Duodenal mucosa (tissue), 2 donors: ENCODE results near the gene KCTD8.
"Not testable (repeated sequence)": the region's sequence is repeated elsewhere in the genome, so short reads cannot be mapped to it uniquely, and the experiment has no call there.

Experiments used
- H3K27ac ChIP-seq: one replicate; pipeline ENCODE4 v1.7.0; 2013; ENCODE audit warnings: low read depth, low read length
- H3K27me3 ChIP-seq, 2 donors: one replicate each; pipeline ENCODE4 v1.7.0; 2013; ENCODE audit warnings: low read length in 2 of 2, control low read depth in 1 of 2; ENCODE audit not compliant: insufficient read depth in 2 of 2, control insufficient read depth in 1 of 2
- H3K36me3 ChIP-seq, 2 donors: one replicate each; pipeline ENCODE4 v1.7.0; 2013; ENCODE audit warnings: low read length in 2 of 2, control low read depth in 1 of 2; ENCODE audit not compliant: insufficient read depth in 2 of 2, control insufficient read depth in 1 of 2
- H3K4me1 ChIP-seq, 2 donors: one replicate each; pipeline ENCODE4 v1.7.0; 2013; ENCODE audit warnings: low read length in 2 of 2, control low read depth in 1 of 2; ENCODE audit not compliant: insufficient read depth in 2 of 2, control insufficient read depth in 1 of 2
- H3K4me3 ChIP-seq, 2 donors: one replicate each; pipeline ENCODE4 v1.7.0; 2013; ENCODE audit warnings: low read length in 2 of 2, low read depth in 1 of 2
- H3K9ac ChIP-seq, 2 donors: one replicate each; pipeline ENCODE4 v1.7.0; 2013; ENCODE audit warnings: low read length in 2 of 2, low read depth in 1 of 2
- H3K9me3 ChIP-seq, 2 donors: one replicate each; pipeline ENCODE4 v1.7.0; 2013; ENCODE audit warnings: low read length in 2 of 2, control low read depth in 1 of 2; ENCODE audit not compliant: control insufficient read depth in 1 of 2

The KCTD8 gene

GRCh38 chr4:44232262-44232661 is 216.3 kb downstream of the KCTD8 start:
- H3K9me3 ChIP-seq = no peaks in the 10 kb centered on the region
- H3K4me1 ChIP-seq = no peaks in the 10 kb centered on the region
- H3K27ac ChIP-seq = no peak overlapping the region
- no peak overlapping the region for H3K4me3 ChIP-seq
- H3K36me3 ChIP-seq = no peaks in the 10 kb centered on the region
- H3K9ac ChIP-seq = no peak overlapping the region
- no peaks in the 10 kb centered on the region for H3K27me3 ChIP-seq

DNA sequence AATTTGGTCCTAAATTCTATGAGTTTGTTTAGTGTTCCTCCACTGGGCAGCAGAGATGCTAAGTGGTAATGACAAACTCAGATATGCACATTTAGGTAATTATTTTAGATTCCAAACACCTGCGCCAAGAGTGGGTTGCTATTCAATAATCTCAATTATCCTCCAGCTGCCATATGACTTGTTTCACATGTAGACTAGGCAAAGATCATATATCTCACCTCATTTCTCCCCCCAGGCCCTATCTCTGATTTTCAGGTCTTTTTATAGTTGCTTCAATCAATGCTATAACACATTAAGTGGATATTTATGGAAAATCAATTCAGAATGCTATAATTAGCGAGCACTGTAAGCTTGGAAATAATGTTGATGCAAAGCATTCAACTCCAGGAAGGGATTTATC is 217.6 kb downstream of the KCTD8 start:
- no peaks in the 10 kb centered on the region for H3K9me3 ChIP-seq
- H3K27me3 ChIP-seq = no peaks in the 10 kb centered on the region
- H3K27ac ChIP-seq = no peak overlapping the region
- no peak overlapping the region for H3K9ac ChIP-seq
- no peak overlapping the region for H3K4me3 ChIP-seq
- no peaks in the 10 kb centered on the region for H3K36me3 ChIP-seq
- no peaks in the 10 kb centered on the region for H3K4me1 ChIP-seq

- H3K27me3 ChIP-seq = no peaks in the 10 kb centered on the region
- H3K4me1 ChIP-seq = no peaks in the 10 kb centered on the region
- H3K27ac ChIP-seq = no peak overlapping the region
- no peaks in the 10 kb centered on the region for H3K36me3 ChIP-seq
- H3K9ac ChIP-seq = no peak overlapping the region
- no peak overlapping the region for H3K4me3 ChIP-seq
- no peaks in the 10 kb centered on the region for H3K9me3 ChIP-seq
Measured at GRCh38 chr4:44228326-44228725, 220.3 kb downstream of the KCTD8 start.

GRCh38 chr4:44221407-44221806 is 227.2 kb downstream of the KCTD8 start:
- Histone ChIP-seq H3K27ac (no peak overlapping the region), H3K9me3 (no peaks in the 10 kb centered on the region), H3K9ac (no peak overlapping the region), H3K27me3 (no peaks in the 10 kb centered on the region), H3K4me1 (no peaks in the 10 kb centered on the region), H3K4me3 (no peak overlapping the region), H3K36me3 (no peaks in the 10 kb centered on the region)

GRCh38 chr4:44210750-44211149 is 237.9 kb downstream of the KCTD8 start:
- Histone ChIP-seq H3K9me3 (peaks cover 0 to 4% of the 10 kb centered on the region in 2 donors), H3K4me3 (no peak overlapping the region), H3K9ac (no peak overlapping the region), H3K27ac (no peak overlapping the region), H3K4me1 (no peaks in the 10 kb centered on the region), H3K27me3 (no peaks in the 10 kb centered on the region), H3K36me3 (no peaks in the 10 kb centered on the region)

GRCh38 chr4:44196796-44197195 is 251.8 kb downstream of the KCTD8 start:
- H3K9me3 ChIP-seq = peaks cover 3 to 13% of the 10 kb centered on the region in 2 donors

GRCh38 chr4:44194365-44194764 is 254.2 kb downstream of the KCTD8 start:
- H3K27ac ChIP-seq = no peak overlapping the region
- H3K4me3 ChIP-seq = no peak overlapping the region

More at GRCh38 chr4:44196796-44197195, 251.8 kb downstream of the KCTD8 start:
- no peaks in the 10 kb centered on the region for H3K27me3 ChIP-seq
- no peak overlapping the region for H3K4me3 ChIP-seq
- no peak overlapping the region for H3K27ac ChIP-seq
- H3K36me3 ChIP-seq = no peaks in the 10 kb centered on the region
- H3K4me1 ChIP-seq = no peaks in the 10 kb centered on the region
- no peak overlapping the region for H3K9ac ChIP-seq

GRCh38 chr4:44186850-44187246 is 261.8 kb downstream of the KCTD8 start:
- Histone ChIP-seq H3K27me3 (no peaks in the 10 kb centered on the region), H3K4me1 (no peaks in the 10 kb centered on the region), H3K4me3 (no peak overlapping the region), H3K9ac (no peak overlapping the region), H3K36me3 (no peaks in the 10 kb centered on the region), H3K27ac (no peak overlapping the region), H3K9me3 (peaks cover 0 to 5% of the 10 kb centered on the region in 2 donors)

More at GRCh38 chr4:44194365-44194764, 254.2 kb downstream of the KCTD8 start:
- no peak overlapping the region for H3K9ac ChIP-seq
- H3K4me1 ChIP-seq = no peaks in the 10 kb centered on the region
- H3K9me3 ChIP-seq = peaks cover 3 to 10% of the 10 kb centered on the region in 2 donors
- H3K27me3 ChIP-seq = no peaks in the 10 kb centered on the region
- no peaks in the 10 kb centered on the region for H3K36me3 ChIP-seq

- Histone ChIP-seq H3K27me3 (no peaks in the 10 kb centered on the region), H3K27ac (no peak overlapping the region), H3K4me3 (no peak overlapping the region), H3K9ac (no peak overlapping the region), H3K36me3 (no peaks in the 10 kb centered on the region), H3K9me3 (peaks cover 0 to 5% of the 10 kb centered on the region in 2 donors), H3K4me1 (no peaks in the 10 kb centered on the region)
Measured at GRCh38 chr4:44186096-44186849, 262.3 kb downstream of the KCTD8 start.

DNA sequence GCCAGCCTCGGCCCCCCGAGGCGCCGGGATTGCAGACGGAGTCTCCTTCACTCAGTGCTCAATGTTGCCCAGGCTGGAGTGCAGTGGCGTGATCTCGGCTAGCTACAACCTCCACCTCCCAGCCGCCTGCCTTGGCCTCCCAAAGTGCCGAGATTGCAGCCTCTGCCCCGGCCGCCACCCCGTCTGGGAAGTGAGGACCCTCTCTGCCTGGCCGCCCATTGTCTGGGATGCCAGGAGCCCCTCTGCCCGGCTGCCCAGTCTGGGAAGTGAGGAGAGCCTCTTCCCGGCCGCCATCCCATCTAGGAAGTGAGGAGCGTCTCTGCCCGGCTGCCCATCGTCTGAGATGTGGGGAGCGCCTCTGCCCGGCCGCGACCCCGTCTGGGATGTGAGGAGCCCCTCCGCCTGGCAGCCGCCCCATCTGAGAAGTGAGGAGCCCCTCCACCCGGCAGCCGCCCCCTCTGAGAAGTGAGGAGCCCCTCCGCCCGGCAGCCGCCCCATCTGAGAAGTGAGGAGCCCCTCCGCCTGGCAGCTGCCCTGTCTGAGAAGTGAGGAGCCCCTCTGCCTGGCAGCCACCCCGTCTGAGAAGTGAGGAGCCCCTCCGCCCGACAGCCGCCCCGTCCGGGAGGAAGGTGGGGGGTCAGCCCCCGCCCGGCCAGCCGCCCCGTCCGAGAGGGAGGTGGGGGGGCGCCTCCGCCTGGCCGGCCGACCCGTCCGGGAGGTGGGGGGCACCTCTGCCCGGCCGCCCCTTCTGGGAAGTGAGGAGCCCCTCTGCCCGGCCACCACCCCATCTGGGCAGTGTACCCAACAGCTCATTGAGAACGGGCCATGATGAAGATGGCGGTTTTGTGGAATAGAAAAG is 266.9 kb downstream of the KCTD8 start:
- H3K9ac ChIP-seq, H3K9me3 ChIP-seq, H3K27ac ChIP-seq, H3K4me3 ChIP-seq, H3K4me1 ChIP-seq, H3K27me3 ChIP-seq, H3K36me3 ChIP-seq: not testable (repeated sequence)
